Naive thymus-derived CD4-positive, alpha-beta T cell (primary cell): ENCODE measurements around the gene RBBP8NL. TPM values are rescaled to one million over a fixed set of nuclear protein-coding genes. Genes with fewer than 3 reads are reported as not detected.
A peak's percentile ranks its signal among the peaks of the same experiment; 100 is the strongest.

Source experiments
- ATAC-seq: fragments of 150-1000 bp; cut with Tn5 transposase; 2 replicates; pipeline ENCODE4 v1.10.0; 2021; ENCODE audit warnings: mild to moderate bottlenecking, moderate library complexity
- CTCF ChIA-PET: fragments of 350-600 bp; sonication (Branson Sonifier 250); formaldehyde crosslinking; loops from one replicate; lab custom pipeline; 2021; ENCODE audit warnings: antibody characterized with exemption; lab: Charles Lee
- POLR2A ChIA-PET: fragments of 350-600 bp; sonication (Branson Sonifier 250); formaldehyde crosslinking; loops from one replicate; lab custom pipeline; 2021; ENCODE audit warnings: antibody characterized with exemption, inconsistent platforms; lab: Charles Lee
- DNase-seq, 9 donors: peaks; one replicate each; pipeline versions ENCODE4 v3.0.0 to v3.0.0-alpha.2; 2020 to 2022; ENCODE audit warnings: mixed read lengths in 1 of 9
- H3K27ac ChIP-seq: one replicate; pipeline ENCODE4 v1.7.0; 2013; ENCODE audit warnings: mild to moderate bottlenecking, low read depth, low read length, moderate library complexity
- H3K27me3 ChIP-seq, 2 donors: one replicate each; pipeline ENCODE4 v1.7.0; 2013; ENCODE audit warnings: low read length in 2 of 2, mild to moderate bottlenecking in 2 of 2, moderate library complexity in 2 of 2; ENCODE audit not compliant: control insufficient read depth in 2 of 2, insufficient read depth in 2 of 2
- H3K36me3 ChIP-seq, 3 experiments: 1 replicate in 2 of 3; 2 replicates in 1 of 3; pipeline ENCODE4 v1.7.0; 2013; ENCODE audit warnings: low read length in 3 of 3, mild to moderate bottlenecking in 3 of 3, moderate library complexity in 1 of 3; ENCODE audit not compliant: insufficient read depth in 3 of 3, control insufficient read depth in 2 of 3
- H3K4me1 ChIP-seq, 2 donors: one replicate each; pipeline ENCODE4 v1.7.0; 2013; ENCODE audit warnings: low read length in 2 of 2, mild to moderate bottlenecking in 2 of 2, moderate library complexity in 1 of 2; ENCODE audit not compliant: control insufficient read depth in 2 of 2, insufficient read depth in 2 of 2
- H3K4me3 ChIP-seq: 2 replicates; pipeline ENCODE4 v1.7.0; 2013; ENCODE audit warnings: mild to moderate bottlenecking, low read length
- H3K9me3 ChIP-seq, 3 experiments: 1 replicate in 2 of 3; 2 replicates in 1 of 3; pipeline ENCODE4 v1.7.0; 2013; ENCODE audit warnings: low read length in 3 of 3; ENCODE audit not compliant: control insufficient read depth in 2 of 3
- H3K27ac Mint-ChIP-seq, 9 donors: one replicate each; pipeline ENCODE4 v1.8.0; 2020 to 2022; ENCODE audit warnings: mixed read lengths in 9 of 9, mild to moderate bottlenecking in 8 of 9, moderate library complexity in 5 of 9, inconsistent platforms in 2 of 9
- H3K27me3 Mint-ChIP-seq, 5 donors: one replicate each; pipeline ENCODE4 v1.8.0; 2021 to 2022; ENCODE audit warnings: mixed read lengths in 5 of 5, mild to moderate bottlenecking in 1 of 5
- H3K36me3 Mint-ChIP-seq, 5 donors: one replicate each; pipeline ENCODE4 v1.8.0; 2020 to 2022; ENCODE audit warnings: mixed read lengths in 5 of 5, mild to moderate bottlenecking in 3 of 5, inconsistent platforms in 1 of 5
- H3K4me1 Mint-ChIP-seq, 7 donors: one replicate each; pipeline ENCODE4 v1.8.0; 2020 to 2022; ENCODE audit warnings: mixed read lengths in 7 of 7, mild to moderate bottlenecking in 3 of 7, inconsistent platforms in 1 of 7
- H3K4me3 Mint-ChIP-seq, 10 donors: one replicate each; pipeline ENCODE4 v1.8.0; 2020 to 2022; ENCODE audit warnings: mild to moderate bottlenecking in 10 of 10, mixed read lengths in 10 of 10, moderate library complexity in 6 of 10, inconsistent platforms in 2 of 10
- H3K9me3 Mint-ChIP-seq, 11 donors: one replicate each; pipeline ENCODE4 v1.8.0; 2020 to 2022; ENCODE audit warnings: mixed read lengths in 11 of 11, mild to moderate bottlenecking in 4 of 11, inconsistent platforms in 1 of 11, moderate library complexity in 1 of 11
- intact Hi-C, 2 donors: fragments of 100-400 bp; cut with micrococcal nuclease; formaldehyde crosslinking; loops; one replicate each; pipeline ENCODE4 v1.15.1; 2023
- polyA plus RNA-seq, 2 donors: library from polyadenylated mRNA; unstranded; fragments of 300-500 nt; fragmentation: Illumina TruSeq; gene quantifications; one replicate each; pipeline ENCODE4 v1.2.3, GENCODE V29; 2021
- total RNA-seq, 6 experiments: library from RNA in 5 of 6; stranded (reverse) in 5 of 6; gene quantifications; 1 replicate in 5 of 6; 2 replicates in 1 of 6; pipeline ENCODE4 v1.2.3 and lab custom pipeline; 2021 to 2026

RBBP8NL gene
- total and polyA plus RNA-seq, 7 experiments from 2014 or later = not detected

DNA sequence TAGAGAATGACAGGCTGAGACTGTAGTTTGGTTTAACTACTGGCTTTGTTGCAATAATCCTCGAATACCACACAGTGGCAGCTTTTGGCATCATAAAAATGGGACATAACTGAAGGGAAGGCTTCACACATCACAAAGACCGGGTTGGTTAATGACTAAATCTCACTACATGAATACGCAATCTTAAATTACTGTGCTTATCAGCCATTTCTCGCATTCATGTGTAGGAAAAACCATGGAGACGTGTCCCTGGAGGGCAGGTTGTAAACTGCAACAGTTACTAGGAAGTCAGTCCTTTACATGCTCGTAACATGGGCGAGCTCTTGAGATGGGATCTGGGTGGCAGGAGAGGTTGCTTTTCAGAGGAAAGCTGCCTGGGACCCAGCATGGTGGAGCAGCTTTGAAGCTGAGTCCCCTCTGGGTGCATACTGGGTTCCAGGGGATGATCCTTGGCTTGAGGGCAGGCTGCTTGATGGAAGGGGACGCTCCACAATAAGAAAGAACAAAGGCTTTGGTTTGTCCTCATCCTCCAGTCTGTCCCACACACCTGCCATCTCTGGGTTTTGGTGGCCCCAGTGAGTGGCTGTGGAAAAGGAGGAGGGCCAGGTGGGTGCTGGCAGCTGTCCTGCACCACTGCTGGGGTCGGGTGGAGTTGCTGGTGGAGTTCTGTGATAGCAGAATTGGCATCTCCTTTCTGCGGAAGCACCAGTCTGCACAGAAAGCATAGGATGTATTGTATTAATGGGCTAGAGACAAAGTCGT, 38.3 kb downstream of the RBBP8NL start:
- no peak overlapping the region for H3K4me3 ChIP-seq
- peaks cover 0 to 64% (median 6%) of the 10 kb centered on the region in 3 experiments for H3K36me3 ChIP-seq
- intact Hi-C loops = loop anchor here (5.0 to 10.0 kb wide), 6 partner anchors 247 to 1266 kb away; partner anchors contain the start of genes LSM14B (in 2 of the 2), PSMA7 (in 1 of the 2), RTEL1 (in 1 of the 2) and SS18L1 (in 1 of the 2)
- Mint-ChIP-seq H3K27me3 (no peaks in the 10 kb centered on the region), H3K4me1 (peaks cover 29 to 42% (median 33%) of the 10 kb centered on the region in 7 donors), H3K36me3 (peaks cover 0 to 23% (median 8%) of the 10 kb centered on the region in 5 donors), H3K9me3 (peaks cover 0 to 3% (median 0%) of the 10 kb centered on the region in 11 donors), H3K27ac (peak overlapping the region in 8 of 9 donors; percentile 15 to 96 (median 90)), H3K4me3 (peak overlapping the region; percentile 90 to 96 (median 92))
- peak overlapping the region; percentile 31 for H3K27ac ChIP-seq
- H3K4me1 ChIP-seq = peaks cover 24 to 25% of the 10 kb centered on the region in 2 donors
- ChIA-PET CTCF (no interaction called here), POLR2A (interaction anchor here (0.5 kb wide), 1 partner anchor 1650 kb away, joined by 3 read pairs; no protein-coding TSS in a partner anchor)
- DNase-seq (no peak), ATAC-seq (no peak)
- H3K9me3 ChIP-seq = no peaks in the 10 kb centered on the region
- no peaks in the 10 kb centered on the region for H3K27me3 ChIP-seq

DNA sequence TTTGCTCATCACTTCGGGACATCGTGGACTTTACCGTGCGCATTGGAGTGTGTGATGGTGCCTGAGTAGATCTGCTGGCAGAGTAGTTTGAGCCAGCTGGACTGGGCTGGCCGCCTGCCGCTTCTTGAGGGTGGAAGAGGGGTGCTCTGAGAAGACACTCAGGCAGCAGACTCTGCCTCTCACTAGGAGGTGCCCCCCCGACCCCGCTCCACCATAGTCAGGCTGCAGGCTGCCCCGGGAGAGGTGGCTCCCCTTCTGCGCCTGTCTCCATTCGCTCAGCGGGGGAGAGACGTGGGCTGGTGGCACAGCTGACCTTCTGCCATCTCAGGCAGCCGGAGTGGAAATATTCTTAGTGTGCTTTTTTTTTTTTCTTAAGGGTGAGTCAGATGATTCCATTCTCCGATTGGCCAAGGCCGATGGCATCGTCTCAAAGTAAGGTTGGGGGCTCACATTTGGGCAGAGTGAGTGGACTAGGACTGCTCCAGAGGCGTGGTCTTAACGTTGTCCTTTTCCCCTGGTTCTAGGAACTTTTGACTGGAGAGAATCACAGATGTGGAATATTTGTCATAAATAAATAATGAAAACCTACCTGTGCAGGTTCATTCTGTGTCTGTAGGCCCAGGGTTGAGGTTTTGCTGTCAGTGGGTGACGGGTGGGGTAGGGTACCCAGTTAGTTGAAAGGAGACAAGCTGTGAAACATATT, 39.3 kb downstream of the RBBP8NL start:
- Histone ChIP-seq H3K27me3 (no peaks in the 10 kb centered on the region), H3K9me3 (no peaks in the 10 kb centered on the region), H3K4me3 (peak overlapping the region; percentile 94), H3K36me3 (peaks cover 0 to 54% (median 6%) of the 10 kb centered on the region in 3 experiments), H3K27ac (peak overlapping the region; percentile 98), H3K4me1 (peaks cover 24 to 25% of the 10 kb centered on the region in 2 donors)
- ATAC-seq = no peak
- H3K9me3 Mint-ChIP-seq = peaks cover 0 to 3% (median 0%) of the 10 kb centered on the region in 11 donors
- peaks cover 0 to 23% (median 8%) of the 10 kb centered on the region in 5 donors for H3K36me3 Mint-ChIP-seq
- H3K27me3 Mint-ChIP-seq = no peaks in the 10 kb centered on the region
- H3K27ac Mint-ChIP-seq = peak overlapping the region; percentile 89 to 96 (median 91)
- intact Hi-C loops = loop anchor here (1.0 to 10.0 kb wide), 11 partner anchors 19 to 1267 kb away; partner anchors contain the start of genes CABLES2 (in 2 of the 2), LSM14B (in 2 of the 2), ADRM1 (in 1 of the 2) and MTG2 (in 1 of the 2)
- peak overlapping the region; percentile 90 to 96 (median 92) for H3K4me3 Mint-ChIP-seq
- H3K4me1 Mint-ChIP-seq = peaks cover 29 to 47% (median 38%) of the 10 kb centered on the region in 7 donors
- POLR2A ChIA-PET = interaction anchor here (0.6 to 1.2 kb wide), 5 partner anchors 12 to 590 kb away, joined by 3 to 4 read pairs (median 3); partner anchors contain the start of gene MRGBP
- CTCF ChIA-PET = interaction anchor here (0.7 kb wide), 1 partner anchor 366 kb away, joined by 4 read pairs; no protein-coding TSS in a partner anchor
- no peak for DNase-seq

DNA sequence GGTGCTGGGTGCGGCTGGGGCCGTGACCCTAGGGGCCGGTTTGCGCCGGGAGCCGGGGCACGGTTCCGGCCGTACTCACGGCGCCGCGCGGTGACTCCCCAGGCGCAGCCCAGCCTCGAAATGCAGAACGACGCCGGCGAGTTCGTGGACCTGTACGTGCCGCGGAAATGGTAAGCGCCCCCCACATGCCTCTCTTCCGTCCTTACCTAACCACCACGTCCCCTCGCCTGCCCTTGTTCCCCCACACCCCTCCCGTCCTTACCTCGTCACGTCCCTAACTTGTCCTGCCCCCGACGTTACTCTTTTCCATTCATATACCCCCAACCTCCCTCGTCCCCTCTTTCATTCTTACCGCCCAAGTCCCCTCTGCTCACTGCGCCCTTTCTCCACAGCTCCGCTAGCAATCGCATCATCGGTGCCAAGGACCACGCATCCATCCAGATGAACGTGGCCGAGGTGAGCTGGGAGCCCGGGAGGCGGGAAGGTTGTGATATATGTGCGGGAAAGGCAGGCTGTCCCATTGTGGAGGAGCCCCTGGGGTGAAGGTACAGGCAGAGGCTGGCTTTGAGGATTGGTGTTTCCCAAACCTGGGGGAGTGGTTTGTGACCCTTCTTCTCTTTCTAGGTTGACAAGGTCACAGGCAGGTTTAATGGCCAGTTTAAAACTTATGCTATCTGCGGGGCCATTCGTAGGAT, 40.0 kb downstream of the RBBP8NL start:
- no peaks in the 10 kb centered on the region for H3K27me3 Mint-ChIP-seq
- ChIA-PET POLR2A (interaction anchor here (0.6 to 2.4 kb wide), 7 partner anchors 12 to 591 kb away, joined by 3 to 9 read pairs (median 3); partner anchors contain the start of genes ADRM1 and MRGBP), CTCF (interaction anchor here (0.7 kb wide), 1 partner anchor 366 kb away, joined by 4 read pairs; no protein-coding TSS in a partner anchor)
- peaks cover 0 to 26% (median 8%) of the 10 kb centered on the region in 5 donors for H3K36me3 Mint-ChIP-seq
- Histone ChIP-seq H3K4me1 (peaks cover 24 to 28% of the 10 kb centered on the region in 2 donors), H3K27me3 (no peaks in the 10 kb centered on the region), H3K27ac (peak overlapping the region; percentile 98), H3K4me3 (peak overlapping the region; percentile 94), H3K9me3 (no peaks in the 10 kb centered on the region), H3K36me3 (peaks cover 0 to 47% (median 6%) of the 10 kb centered on the region in 3 experiments)
- DNase-seq (peak in 1 of 9 donors; percentile 50), ATAC-seq (peak; percentile 33)
- intact Hi-C loops = loop anchor here (1.0 to 10.0 kb wide), 11 partner anchors 20 to 1267 kb away; partner anchors contain the start of genes CABLES2 (in 2 of the 2), LSM14B (in 2 of the 2), ADRM1 (in 1 of the 2) and MTG2 (in 1 of the 2)
- H3K4me1 Mint-ChIP-seq = peaks cover 36 to 52% (median 43%) of the 10 kb centered on the region in 7 donors
- peak overlapping the region; percentile 90 to 96 (median 92) for H3K4me3 Mint-ChIP-seq
- peak overlapping the region; percentile 89 to 96 (median 92) for H3K27ac Mint-ChIP-seq
- peaks cover 0 to 3% (median 0%) of the 10 kb centered on the region in 11 donors for H3K9me3 Mint-ChIP-seq

GRCh38 chr20:62386383-62387218, 40.7 kb downstream of the RBBP8NL start, which contains the start of gene RPS21:
RPS21 (plus strand) TSS chr20:62387103; CDS start chr20:62387339, 236 bp downstream.
- Mint-ChIP-seq H3K4me3 (peak within 1 kb of the TSS; percentile 90 to 96 (median 92)), H3K27me3 (no peaks in the 10 kb centered on the region), H3K9me3 (peaks cover 0 to 6% (median 3%) of the 10 kb centered on the region in 11 donors), H3K36me3 (peaks cover 6 to 32% (median 13%) of the 10 kb centered on the region in 5 donors), H3K4me1 (peaks cover 40 to 59% (median 50%) of the 10 kb centered on the region in 7 donors), H3K27ac (peak within 1 kb of the TSS; percentile 89 to 96 (median 93))
- intact Hi-C loops = loop anchor here (1.0 to 10.0 kb wide), 12 partner anchors 21 to 1268 kb away; partner anchors contain the start of genes ADRM1 (in 2 of the 2), CABLES2 (in 2 of the 2), LSM14B (in 2 of the 2) and MTG2 (in 1 of the 2)
- ChIA-PET CTCF (no interaction called here), POLR2A (interaction anchor here (0.7 to 2.4 kb wide), 6 partner anchors 28 to 410 kb away, joined by 3 to 9 read pairs (median 4); partner anchors contain the start of genes ADRM1 and MRGBP)
- peak; percentile 89 to 95 (median 92) for DNase-seq
- H3K9me3 ChIP-seq = no peaks in the 10 kb centered on the region
- H3K27me3 ChIP-seq = no peaks in the 10 kb centered on the region
- peaks cover 0 to 40% (median 6%) of the 10 kb centered on the region in 3 experiments for H3K36me3 ChIP-seq
- peaks cover 24 to 28% of the 10 kb centered on the region in 2 donors for H3K4me1 ChIP-seq
- H3K27ac ChIP-seq = peak within 1 kb of the TSS; percentile 98
- ATAC-seq = peak; percentile 95
- peak within 1 kb of the TSS; percentile 94 for H3K4me3 ChIP-seq
